Large intestine (tissue), 3 donors: Measurements from ENCODE around the gene TMEM184B. TPM values are rescaled to one million over a fixed set of nuclear protein-coding genes. Genes with fewer than 3 reads are reported as not detected.
"Not testable (repeated sequence)": the region's sequence is repeated elsewhere in the genome, so short reads cannot be mapped to it uniquely, and the experiment has no call there.

ENCODE experiments used
- DNase-seq, 2 donors: peaks; one replicate each; pipeline versions ENCODE4 v3.0.0 to v3.0.0-alpha.2; 2013
- H3K27ac ChIP-seq: one replicate; pipeline ENCODE4 v1.5.1; 2013; ENCODE audit warnings: low read length
- H3K27me3 ChIP-seq: 2 replicates; pipeline ENCODE4 v1.6.1; 2013; ENCODE audit warnings: low read length; ENCODE audit not compliant: control insufficient read depth, insufficient read depth
- H3K36me3 ChIP-seq: 2 replicates; pipeline ENCODE4 v1.6.1; 2013; ENCODE audit warnings: low read length; ENCODE audit not compliant: control insufficient read depth, insufficient read depth
- H3K4me1 ChIP-seq: one replicate; pipeline ENCODE4 v1.6.1; 2013; ENCODE audit warnings: low read length; ENCODE audit not compliant: control insufficient read depth, insufficient read depth
- H3K4me3 ChIP-seq: one replicate; pipeline ENCODE4 v1.5.1; 2013; ENCODE audit warnings: low read length
- H3K9me3 ChIP-seq: one replicate; pipeline ENCODE4 v1.6.1; 2013; ENCODE audit warnings: mild to moderate bottlenecking, low read depth, low read length, moderate library complexity; ENCODE audit not compliant: control insufficient read depth
- WGBS: methylation state at CpG from one replicate; pipeline ENCODE4 v1.1.5; 2013; ENCODE audit warnings: low lambda C conversion rate; ENCODE audit not compliant: insufficient coverage; 5-methylcytosine and 5-hydroxymethylcytosine counted together
- polyA plus RNA-seq: library from polyadenylated mRNA; unstranded; fragments of 120-200 nt; gene quantifications from one replicate; pipeline ENCODE4 v1.2.1, GENCODE V29; 2013

Gene TMEM184B
- polyA plus RNA-seq, 1 donor, result 56.5 TPM

DNA sequence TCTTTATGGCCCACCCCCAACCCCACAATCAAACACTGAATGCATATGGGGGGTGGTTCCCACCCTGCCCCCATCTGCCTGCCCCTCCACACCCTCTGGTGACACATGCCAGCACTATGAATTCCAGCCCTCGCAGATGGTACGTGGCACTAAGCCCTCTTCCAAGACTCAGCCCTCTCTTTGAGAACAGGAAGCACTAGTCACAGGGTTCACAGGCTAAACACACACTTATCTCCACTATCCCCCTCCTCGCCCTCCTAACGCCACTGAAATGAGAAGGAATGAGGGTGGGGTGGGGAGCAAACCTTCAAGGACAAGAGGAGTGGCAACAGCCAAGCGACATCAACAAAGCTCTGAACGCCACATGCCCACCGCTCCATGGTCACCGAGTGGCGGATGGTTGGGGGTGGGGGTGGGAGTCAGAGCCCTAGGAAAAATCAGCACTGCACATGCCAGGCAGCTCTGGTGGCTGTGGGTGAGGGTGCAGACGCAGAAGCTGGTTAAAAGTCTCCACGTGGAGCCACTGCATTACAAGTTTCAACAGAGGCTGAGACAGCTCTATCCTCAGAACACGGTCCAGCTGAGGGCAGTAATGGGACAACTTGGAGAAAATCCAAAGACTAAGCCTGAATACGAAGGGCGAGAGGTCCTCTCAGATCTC lies 33.6 kb downstream of the TMEM184B start:
- Histone ChIP-seq H3K9me3 (no peaks in the 10 kb centered on the region), H3K4me3 (no peak overlapping the region), H3K27ac (peak overlapping the region; percentile 57), H3K4me1 (peaks cover 35% of the 10 kb centered on the region), H3K36me3 (peaks cover 47% of the 10 kb centered on the region), H3K27me3 (no peaks in the 10 kb centered on the region)
- peak; percentile 77 to 85 for DNase-seq
- WGBS, result no CpG with 5 or more reads among the region's 14 CpGs

DNA sequence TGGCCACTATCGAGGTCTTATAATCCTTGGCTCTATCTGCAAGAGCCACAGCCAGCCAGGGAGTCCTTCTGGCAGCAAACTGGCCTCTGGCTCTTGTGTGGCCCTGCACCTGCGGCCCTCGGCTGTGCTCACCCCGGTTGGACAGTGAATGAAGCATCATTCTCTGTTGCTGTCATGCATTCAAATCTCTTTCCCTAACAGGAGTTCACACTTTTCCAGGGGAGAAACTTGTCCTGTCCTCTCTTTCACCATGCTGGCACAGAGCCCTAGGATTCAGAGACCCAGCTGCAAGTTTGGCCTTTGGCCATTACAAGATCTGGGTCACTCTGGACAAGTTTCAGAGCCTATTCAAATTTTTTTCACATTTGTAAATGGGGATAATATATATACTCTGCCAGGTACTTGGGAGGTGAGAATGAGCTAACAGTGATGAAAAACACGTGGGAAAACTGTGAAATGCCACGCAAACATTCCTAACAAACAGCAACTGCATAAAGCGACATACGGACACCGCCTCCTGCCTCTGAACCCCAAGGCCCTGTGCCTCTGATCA lies 34.2 kb downstream of the TMEM184B start:
- Histone ChIP-seq H3K36me3 (peaks cover 44% of the 10 kb centered on the region), H3K4me1 (peaks cover 31% of the 10 kb centered on the region), H3K27me3 (no peaks in the 10 kb centered on the region), H3K4me3 (no peak overlapping the region), H3K9me3 (no peaks in the 10 kb centered on the region), H3K27ac (peak overlapping the region; percentile 57)
- no peak for DNase-seq
- WGBS, result no CpG with 5 or more reads among the region's 9 CpGs

DNA sequence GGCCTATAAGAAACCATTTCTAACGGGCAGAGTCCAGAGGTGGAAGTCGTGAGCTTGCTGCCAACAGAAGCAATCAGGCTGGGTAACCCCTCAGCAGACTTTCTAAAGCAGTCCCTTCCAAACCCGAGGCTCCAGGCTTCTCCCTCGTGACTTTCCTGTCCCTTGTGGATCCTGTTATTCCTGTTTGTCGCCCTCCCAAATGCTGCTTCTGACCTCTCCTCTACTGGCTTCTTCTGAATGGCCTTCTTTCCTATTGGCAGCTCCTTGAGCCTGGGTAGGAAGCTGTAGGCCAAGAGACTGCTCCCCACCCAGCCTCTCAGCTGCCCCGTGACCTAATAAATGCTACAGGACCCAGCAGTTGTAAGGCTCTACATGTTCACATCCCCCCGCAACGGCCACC lies 36.0 kb downstream of the TMEM184B start:
- peak in 1 of 2 donors; percentile 37 for DNase-seq
- Histone ChIP-seq H3K27me3 (no peaks in the 10 kb centered on the region), H3K36me3 (peaks cover 56% of the 10 kb centered on the region), H3K9me3 (no peaks in the 10 kb centered on the region), H3K27ac (no peak overlapping the region), H3K4me1 (peaks cover 18% of the 10 kb centered on the region), H3K4me3 (no peak overlapping the region)
- 28% methylated on average over 2 of the region's 8 CpGs for WGBS

DNA sequence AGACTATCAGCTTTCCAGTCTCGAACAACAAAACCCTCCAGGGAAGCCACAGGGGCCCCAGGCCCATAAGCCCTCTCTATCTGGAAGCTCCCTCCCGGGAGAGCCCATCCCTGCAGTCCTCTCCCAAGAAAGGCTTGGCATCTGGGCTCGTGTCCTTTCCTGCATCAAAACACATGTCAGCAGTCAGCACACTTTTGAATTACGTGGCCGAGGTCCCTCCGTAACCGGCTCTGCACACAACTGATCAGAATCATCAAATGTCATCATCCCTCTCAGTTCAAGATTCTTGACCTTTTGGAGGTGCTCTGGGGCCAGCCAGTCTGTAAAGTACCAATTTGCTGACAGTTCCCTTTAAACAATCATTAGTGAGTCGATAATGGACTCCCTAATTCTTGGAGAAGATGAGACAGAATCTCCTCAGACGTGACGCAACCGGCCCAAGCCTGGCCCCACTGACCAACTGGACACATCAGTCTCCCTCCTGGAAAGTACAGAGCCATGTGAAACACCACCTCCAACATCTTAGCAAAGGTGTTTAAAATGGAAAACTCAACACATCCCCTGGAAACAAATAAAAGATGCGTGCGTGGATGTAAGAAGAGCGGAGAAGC lies 37.5 kb downstream of the TMEM184B start:
- no peak overlapping the region for H3K27ac ChIP-seq
- no peaks in the 10 kb centered on the region for H3K9me3 ChIP-seq
- WGBS, result no CpG with 5 or more reads among the region's 14 CpGs
- DNase-seq, result no peak
- no peak overlapping the region for H3K4me3 ChIP-seq
- H3K27me3 ChIP-seq, result no peaks in the 10 kb centered on the region
- H3K4me1 ChIP-seq, result peaks cover 24% of the 10 kb centered on the region
- peaks cover 70% of the 10 kb centered on the region for H3K36me3 ChIP-seq

DNA sequence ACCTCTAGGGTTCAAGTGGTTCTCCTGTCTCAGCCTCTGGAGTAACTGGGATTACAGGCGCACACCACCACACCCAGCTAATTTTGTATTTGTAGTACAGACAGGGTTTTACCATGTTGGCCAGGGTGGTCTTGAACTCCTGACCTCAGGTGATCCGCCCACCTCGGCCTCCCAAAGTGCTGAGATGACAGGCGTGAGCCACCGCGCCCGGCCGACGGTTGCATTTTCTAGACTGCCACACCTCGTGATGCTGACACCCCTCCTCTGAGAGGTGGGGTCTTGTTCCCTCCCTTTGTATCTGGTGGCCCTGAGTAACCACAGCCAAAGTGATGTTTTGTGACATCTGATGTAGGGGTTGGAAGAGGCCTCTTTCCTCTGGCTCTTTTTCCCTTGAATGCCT lies 39.0 kb downstream of the TMEM184B start:
- no CpG with 5 or more reads among the region's 10 CpGs for WGBS
- Histone ChIP-seq H3K36me3 (peaks cover 78% of the 10 kb centered on the region), H3K4me1 (peaks cover 22% of the 10 kb centered on the region)
- not testable (repeated sequence) for H3K4me3 ChIP-seq, H3K27ac ChIP-seq, H3K27me3 ChIP-seq, DNase-seq, H3K9me3 ChIP-seq

DNA sequence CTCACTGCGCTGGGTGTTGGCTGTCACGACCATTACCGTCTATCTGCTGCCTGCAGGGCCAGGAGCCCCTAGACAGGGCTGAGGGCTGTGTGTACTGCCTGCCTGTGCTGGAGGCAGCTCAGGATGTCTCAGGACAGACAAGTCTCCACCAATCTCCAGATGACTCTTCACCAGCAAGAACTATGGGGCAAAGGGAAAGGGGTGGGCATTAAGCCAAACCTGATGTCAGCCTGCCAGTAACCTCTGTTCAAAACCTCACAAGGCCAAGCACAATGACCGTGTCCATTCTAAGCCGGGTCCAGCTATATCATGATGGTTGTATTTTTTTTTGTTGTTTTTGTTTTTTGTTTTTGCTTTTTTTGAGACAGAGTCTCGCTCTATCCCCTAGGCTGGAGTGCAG lies 39.4 kb downstream of the TMEM184B start:
- Histone ChIP-seq H3K36me3 (peaks cover 79% of the 10 kb centered on the region), H3K4me3 (no peak overlapping the region), H3K4me1 (peaks cover 22% of the 10 kb centered on the region), H3K27ac (no peak overlapping the region), H3K9me3 (no peaks in the 10 kb centered on the region), H3K27me3 (no peaks in the 10 kb centered on the region)
- no peak for DNase-seq
- WGBS, result 100% methylated on average over 3 of the region's 6 CpGs

DNA sequence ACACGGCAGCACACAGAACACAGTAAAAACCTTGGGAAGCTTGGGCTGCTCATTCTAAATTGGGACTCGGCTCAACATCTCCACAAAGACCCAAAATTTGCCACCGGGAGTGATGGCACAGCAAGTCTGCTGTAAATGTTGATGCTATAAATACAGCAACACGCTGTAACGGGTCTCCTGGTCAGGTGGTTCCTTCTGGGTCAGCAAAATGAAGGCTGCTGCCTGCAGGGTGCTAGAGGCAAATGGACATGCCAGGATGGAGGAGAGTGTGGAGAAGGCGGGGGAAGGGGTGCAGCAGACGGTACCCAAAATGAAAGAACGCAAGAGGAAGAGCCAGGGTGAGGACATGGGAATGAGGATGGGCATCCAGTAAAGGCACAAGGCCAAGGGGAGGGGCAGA lies 40.6 kb downstream of the TMEM184B start:
- no peaks in the 10 kb centered on the region for H3K9me3 ChIP-seq
- WGBS, result no CpG with 5 or more reads among the region's 8 CpGs
- peaks cover 24% of the 10 kb centered on the region for H3K4me1 ChIP-seq
- peaks cover 86% of the 10 kb centered on the region for H3K36me3 ChIP-seq
- H3K27me3 ChIP-seq, result no peaks in the 10 kb centered on the region
- no peak overlapping the region for H3K27ac ChIP-seq
- DNase-seq, result no peak
- H3K4me3 ChIP-seq, result no peak overlapping the region

DNA sequence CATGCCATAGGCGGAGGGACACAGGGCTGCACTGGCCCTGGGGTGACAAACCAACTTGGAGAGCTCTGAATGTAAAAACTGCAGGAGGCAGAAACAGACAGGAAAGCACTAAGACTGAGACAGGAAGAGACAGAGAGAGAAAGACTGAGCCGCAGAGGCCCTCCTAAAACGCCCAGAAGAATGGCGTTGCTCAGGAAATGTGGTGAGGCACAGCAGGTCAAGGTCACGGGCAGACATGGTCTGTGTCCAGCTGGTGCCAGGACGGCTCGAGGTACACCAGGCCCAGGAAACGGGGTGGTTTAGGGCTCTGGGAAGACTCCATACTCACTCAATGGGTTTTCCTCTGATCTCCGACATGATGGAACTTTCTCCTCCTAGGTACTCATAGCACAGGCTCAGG lies 41.9 kb downstream of the TMEM184B start:
- DNase-seq, result no peak

DNA sequence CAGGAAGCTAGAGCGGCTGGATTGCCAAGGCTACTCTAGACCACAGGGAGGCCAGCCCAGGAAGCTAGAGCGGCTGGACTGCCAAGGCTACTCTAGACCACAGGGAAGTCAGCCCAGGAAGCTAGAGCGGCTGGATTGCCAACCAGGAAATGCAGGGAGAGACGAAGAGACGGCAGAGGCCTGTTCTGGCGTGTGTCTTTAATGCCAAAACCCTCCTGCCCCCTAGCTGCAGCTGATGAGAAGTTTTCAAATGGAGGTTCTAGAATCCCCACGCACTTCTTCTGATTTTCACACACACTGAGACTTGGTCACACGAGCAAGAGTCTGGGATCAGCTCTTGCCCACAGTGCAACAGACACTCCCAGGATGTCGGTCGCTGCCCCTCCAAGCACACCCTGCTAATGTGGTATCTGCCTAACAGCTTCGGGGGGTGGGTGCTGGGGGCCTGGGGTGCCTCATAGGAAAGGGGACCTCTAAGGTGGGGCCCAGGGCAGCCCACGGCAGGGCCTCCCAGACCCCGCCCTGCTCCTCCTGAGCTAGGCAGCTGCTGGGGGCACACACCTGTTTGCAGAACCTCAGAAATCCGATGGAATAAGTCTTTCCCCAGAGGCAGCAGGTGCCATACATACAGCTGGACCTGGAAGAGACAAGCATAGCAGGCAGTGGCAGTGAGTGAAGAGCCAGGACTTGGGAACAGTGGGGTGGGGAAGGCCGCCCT lies 42.5 kb downstream of the TMEM184B start:
- H3K36me3 ChIP-seq, result peaks cover 85% of the 10 kb centered on the region
- 0% methylated on average over 1 of the region's 15 CpGs for WGBS
- H3K9me3 ChIP-seq, result no peaks in the 10 kb centered on the region
- H3K27me3 ChIP-seq, result no peaks in the 10 kb centered on the region
- DNase-seq, result peak; percentile 61 to 76
- H3K4me3 ChIP-seq, result no peak overlapping the region
- peak overlapping the region; percentile 9 for H3K27ac ChIP-seq
- peaks cover 22% of the 10 kb centered on the region for H3K4me1 ChIP-seq

More for the DNA sequence above, 41.9 kb downstream of the TMEM184B start:
- no CpG with 5 or more reads among the region's 9 CpGs for WGBS
- Histone ChIP-seq H3K4me1 (peaks cover 22% of the 10 kb centered on the region), H3K27me3 (no peaks in the 10 kb centered on the region), H3K4me3 (no peak overlapping the region), H3K9me3 (no peaks in the 10 kb centered on the region), H3K27ac (peak overlapping the region; percentile 9), H3K36me3 (peaks cover 85% of the 10 kb centered on the region)

DNA sequence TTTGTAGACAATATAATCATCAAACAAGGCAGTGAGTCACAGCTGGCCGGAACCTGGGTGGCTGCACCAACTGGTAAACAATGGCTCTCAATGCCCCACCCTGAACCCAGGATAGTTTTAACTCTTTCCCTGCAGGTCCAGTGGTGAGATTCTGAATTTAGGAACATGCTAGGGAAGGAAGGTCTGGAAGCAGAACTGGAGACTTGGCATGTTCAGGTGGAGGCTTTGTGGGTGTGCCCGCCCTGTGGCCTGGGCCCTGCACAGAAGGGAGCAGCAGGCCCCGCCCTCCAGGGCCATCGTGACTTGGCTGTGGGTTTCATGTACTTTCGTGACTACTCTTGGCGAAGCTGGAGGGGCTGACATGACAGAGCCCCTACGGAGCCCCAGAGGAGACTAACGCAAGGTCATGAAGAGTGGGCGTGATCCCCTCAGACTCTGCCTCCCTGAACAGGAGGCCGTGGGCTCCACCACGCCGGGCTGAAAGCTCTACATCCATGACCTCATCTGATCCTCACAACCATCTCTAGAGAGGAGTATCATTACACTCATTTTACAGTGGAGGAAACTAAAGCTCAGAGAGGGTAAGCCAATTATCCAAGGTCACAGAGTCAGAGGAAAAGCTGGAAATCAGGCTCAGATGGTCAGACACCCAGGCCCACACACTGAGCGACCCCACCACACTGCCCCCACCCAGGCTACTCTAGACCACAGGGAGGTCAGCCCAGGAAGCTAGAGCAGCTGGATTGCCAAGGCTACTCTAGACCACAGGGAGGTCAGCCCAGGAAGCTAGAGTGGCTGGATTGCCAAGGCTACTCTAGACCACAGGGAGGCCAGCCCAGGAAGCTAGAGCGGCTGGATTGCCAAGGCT lies 43.7 kb downstream of the TMEM184B start:
- H3K36me3 ChIP-seq, result peaks cover 84% of the 10 kb centered on the region

More for the DNA sequence above, 43.7 kb downstream of the TMEM184B start:
- Histone ChIP-seq H3K9me3 (no peaks in the 10 kb centered on the region), H3K4me1 (peaks cover 22% of the 10 kb centered on the region), H3K4me3 (no peak overlapping the region), H3K27me3 (no peaks in the 10 kb centered on the region), H3K27ac (peak overlapping the region; percentile 55)
- peak; percentile 34 to 55 for DNase-seq
- no CpG with 5 or more reads among the region's 14 CpGs for WGBS
